ENCODE results near the gene ACIN1.

- TF ChIP-seq CHD4 (IDR thresholded peaks at IDR 0.05; ENCODE audit: insufficient read depth, insufficient replicate concordance, low read depth, low read length, poor library complexity, severe bottlenecking), result no peak
- no peak for TF ChIP-seq BHLHE40 (IDR thresholded peaks at IDR 0.05; ENCODE audit: low read length)
- no peak for TF ChIP-seq POLR2A (conservative IDR thresholded peaks at IDR 0.05)
- no peak for TF ChIP-seq RBFOX2 (IDR thresholded peaks at IDR 0.05; ENCODE audit: low read depth, low read length)
- TF ChIP-seq ZSCAN29 (IDR thresholded peaks at IDR 0.05), result no peak
- no peak for TF ChIP-seq ZBTB33 (CRISPR knock-in tag; IDR thresholded peaks at IDR 0.05)
- TF ChIP-seq KLF6 (CRISPR knock-in tag; IDR thresholded peaks at IDR 0.05; ENCODE audit: borderline replicate concordance), result no peak
- no peak for TF ChIP-seq CCAR2 (IDR thresholded peaks at IDR 0.05; ENCODE audit: low read depth, low read length)
- no peak for TF ChIP-seq ETV5 (CRISPR knock-in tag; IDR thresholded peaks at IDR 0.05; ENCODE audit: low read depth)
- no peak for TF ChIP-seq CEBPB (tag; IDR thresholded peaks at IDR 0.05)
Measured at GRCh38 chr14:23114120-23114458, 19.2 kb upstream of the ACIN1 start.

Data from K562 (cell line).